ENCODE data around the gene DPP9. TPM values are rescaled to one million over a fixed set of nuclear protein-coding genes. Genes with fewer than 3 reads are reported as not detected.
A peak's percentile ranks its signal among the peaks of the same experiment; 100 is the strongest.
"Not testable (repeated sequence)": the region's sequence is repeated elsewhere in the genome, so short reads cannot be mapped to it uniquely, and the experiment has no call there.

Gene DPP9
- total RNA-seq, 2 donors from 2014 or later, result 84.1 to 91.8 TPM

GRCh38 chr19:4730740-4731171, 7.1 kb upstream of the DPP9 start:
- Mint-ChIP-seq H3K4me1 (peaks cover 8% of the 10 kb centered on the region), H3K36me3 (ENCODE audit: low read depth) (no peaks in the 10 kb centered on the region), H3K27me3 (peaks cover 12% of the 10 kb centered on the region), H3K4me3 (no peak overlapping the region), H3K27ac (no peak overlapping the region)
- no peaks in the 10 kb centered on the region for H3K9me3 ChIP-seq (ENCODE audit: control insufficient read depth, low read length, poor library complexity, severe bottlenecking)
- DNase-seq, result peak; percentile 45 to 63 (median 49)
- peak; percentile 74 for ATAC-seq

- ATAC-seq (no peak), DNase-seq (no peak)
- Mint-ChIP-seq H3K4me1 (peaks cover 22% of the 10 kb centered on the region), H3K36me3 (ENCODE audit: low read depth) (no peaks in the 10 kb centered on the region), H3K27me3 (peaks cover 10% of the 10 kb centered on the region), H3K27ac (no peak overlapping the region), H3K4me3 (no peak overlapping the region)
- H3K9me3 ChIP-seq (ENCODE audit: control insufficient read depth, low read length, poor library complexity, severe bottlenecking), result no peaks in the 10 kb centered on the region
Measured at GRCh38 chr19:4728871-4729270, 5.2 kb upstream of the DPP9 start.

GRCh38 chr19:4722671-4723594, 709 bp downstream of the DPP9 start:
- Mint-ChIP-seq H3K4me3 (peak overlapping the region; percentile 100), H3K27ac (peak overlapping the region; percentile 98), H3K4me1 (peaks cover 30% of the 10 kb centered on the region), H3K36me3 (ENCODE audit: low read depth) (no peaks in the 10 kb centered on the region), H3K27me3 (no peaks in the 10 kb centered on the region)
- no peaks in the 10 kb centered on the region for H3K9me3 ChIP-seq (ENCODE audit: control insufficient read depth, low read length, poor library complexity, severe bottlenecking)
- DNase-seq, result no peak
- ATAC-seq, result no peak

GRCh38 chr19:4721196-4721595, 2.4 kb downstream of the DPP9 start:
- H3K9me3 ChIP-seq (ENCODE audit: control insufficient read depth, low read length, poor library complexity, severe bottlenecking), result no peaks in the 10 kb centered on the region
- ATAC-seq (no peak), DNase-seq (no peak)
- H3K4me1 Mint-ChIP-seq, result peaks cover 30% of the 10 kb centered on the region
- H3K27ac Mint-ChIP-seq, result peak overlapping the region; percentile 39
- no peaks in the 10 kb centered on the region for H3K27me3 Mint-ChIP-seq
- H3K4me3 Mint-ChIP-seq, result no peak overlapping the region
- H3K36me3 Mint-ChIP-seq (ENCODE audit: low read depth), result no peaks in the 10 kb centered on the region

GRCh38 chr19:4720037-4720700, 3.5 kb downstream of the DPP9 start:
- no peak for ATAC-seq
- no peaks in the 10 kb centered on the region for H3K9me3 ChIP-seq (ENCODE audit: control insufficient read depth, low read length, poor library complexity, severe bottlenecking)
- no peaks in the 10 kb centered on the region for H3K36me3 Mint-ChIP-seq (ENCODE audit: low read depth)
- peaks cover 28% of the 10 kb centered on the region for H3K4me1 Mint-ChIP-seq
- H3K27me3 Mint-ChIP-seq, result no peaks in the 10 kb centered on the region
- H3K27ac Mint-ChIP-seq, result no peak overlapping the region
- H3K4me3 Mint-ChIP-seq, result no peak overlapping the region
- no peak for DNase-seq

GRCh38 chr19:4719499-4719866, 4.2 kb downstream of the DPP9 start:
- DNase-seq (no peak), ATAC-seq (no peak)
- Mint-ChIP-seq H3K4me1 (peaks cover 21% of the 10 kb centered on the region), H3K36me3 (ENCODE audit: low read depth) (peaks cover under 1% of the 10 kb centered on the region), H3K27ac (no peak overlapping the region), H3K27me3 (no peaks in the 10 kb centered on the region), H3K4me3 (no peak overlapping the region)
- no peaks in the 10 kb centered on the region for H3K9me3 ChIP-seq (ENCODE audit: control insufficient read depth, low read length, poor library complexity, severe bottlenecking)

- no peaks in the 10 kb centered on the region for H3K27me3 Mint-ChIP-seq
- H3K9me3 ChIP-seq (ENCODE audit: control insufficient read depth, low read length, poor library complexity, severe bottlenecking), result no peaks in the 10 kb centered on the region
- H3K36me3 Mint-ChIP-seq (ENCODE audit: low read depth), result peaks cover 4% of the 10 kb centered on the region
- H3K27ac Mint-ChIP-seq, result no peak overlapping the region
- H3K4me3 Mint-ChIP-seq, result no peak overlapping the region
- no peak for DNase-seq
- no peak for ATAC-seq
- H3K4me1 Mint-ChIP-seq, result peaks cover 14% of the 10 kb centered on the region
Measured at GRCh38 chr19:4717966-4718701, 5.5 kb downstream of the DPP9 start.

- Mint-ChIP-seq H3K27me3 (no peaks in the 10 kb centered on the region), H3K4me3 (no peak overlapping the region), H3K27ac (no peak overlapping the region), H3K36me3 (ENCODE audit: low read depth) (peaks cover 4% of the 10 kb centered on the region), H3K4me1 (peaks cover 9% of the 10 kb centered on the region)
- no peaks in the 10 kb centered on the region for H3K9me3 ChIP-seq (ENCODE audit: control insufficient read depth, low read length, poor library complexity, severe bottlenecking)
- no peak for DNase-seq
- no peak for ATAC-seq
Measured at GRCh38 chr19:4717191-4717965, 6.3 kb downstream of the DPP9 start.

GRCh38 chr19:4715529-4716221, 8.0 kb downstream of the DPP9 start:
- H3K9me3 ChIP-seq (ENCODE audit: control insufficient read depth, low read length, poor library complexity, severe bottlenecking), result no peaks in the 10 kb centered on the region
- Mint-ChIP-seq H3K27me3 (no peaks in the 10 kb centered on the region), H3K4me1 (peaks cover 6% of the 10 kb centered on the region), H3K4me3 (no peak overlapping the region), H3K27ac (no peak overlapping the region), H3K36me3 (ENCODE audit: low read depth) (peaks cover 4% of the 10 kb centered on the region)
- no peak for ATAC-seq
- no peak for DNase-seq

GRCh38 chr19:4715178-4715528, 8.5 kb downstream of the DPP9 start:
- not testable (repeated sequence) for H3K9me3 ChIP-seq (ENCODE audit: control insufficient read depth, low read length, poor library complexity, severe bottlenecking); H3K36me3 Mint-ChIP-seq (ENCODE audit: low read depth); H3K4me1 Mint-ChIP-seq; H3K4me3 Mint-ChIP-seq; H3K27me3 Mint-ChIP-seq; ATAC-seq; DNase-seq; H3K27ac Mint-ChIP-seq

- Mint-ChIP-seq H3K4me1 (peaks cover 5% of the 10 kb centered on the region), H3K27me3 (no peaks in the 10 kb centered on the region), H3K36me3 (ENCODE audit: low read depth) (peaks cover 4% of the 10 kb centered on the region), H3K27ac (no peak overlapping the region), H3K4me3 (no peak overlapping the region)
- ATAC-seq (no peak), DNase-seq (no peak)
- no peaks in the 10 kb centered on the region for H3K9me3 ChIP-seq (ENCODE audit: control insufficient read depth, low read length, poor library complexity, severe bottlenecking)
Measured at GRCh38 chr19:4714016-4714415, 9.6 kb downstream of the DPP9 start.

GRCh38 chr19:4713384-4713951, 10.2 kb downstream of the DPP9 start:
- no peaks in the 10 kb centered on the region for H3K27me3 Mint-ChIP-seq
- DNase-seq, result no peak
- H3K4me1 Mint-ChIP-seq, result peaks cover 5% of the 10 kb centered on the region
- no peak overlapping the region for H3K4me3 Mint-ChIP-seq
- H3K9me3 ChIP-seq (ENCODE audit: control insufficient read depth, low read length, poor library complexity, severe bottlenecking), result no peaks in the 10 kb centered on the region
- peaks cover 4% of the 10 kb centered on the region for H3K36me3 Mint-ChIP-seq (ENCODE audit: low read depth)
- no peak overlapping the region for H3K27ac Mint-ChIP-seq
- no peak for ATAC-seq

All from T-helper 17 cell (primary cell).